NCI-H187 treated with DMSO at 0.1 percent for 48 hours (cell line): ENCODE results near the gene ZNF568.
A peak's percentile ranks its signal among the peaks of the same experiment; 100 is the strongest.

ENCODE experiments used
- DNase-seq: peaks from one replicate; lab custom pipeline; 2025; lab: John Stamatoyannopoulos, UW

ZNF568 gene

GRCh38 chr19:36999313-36999712, 83.2 kb downstream of the ZNF568 start:
- no peak for DNase-seq

DNA sequence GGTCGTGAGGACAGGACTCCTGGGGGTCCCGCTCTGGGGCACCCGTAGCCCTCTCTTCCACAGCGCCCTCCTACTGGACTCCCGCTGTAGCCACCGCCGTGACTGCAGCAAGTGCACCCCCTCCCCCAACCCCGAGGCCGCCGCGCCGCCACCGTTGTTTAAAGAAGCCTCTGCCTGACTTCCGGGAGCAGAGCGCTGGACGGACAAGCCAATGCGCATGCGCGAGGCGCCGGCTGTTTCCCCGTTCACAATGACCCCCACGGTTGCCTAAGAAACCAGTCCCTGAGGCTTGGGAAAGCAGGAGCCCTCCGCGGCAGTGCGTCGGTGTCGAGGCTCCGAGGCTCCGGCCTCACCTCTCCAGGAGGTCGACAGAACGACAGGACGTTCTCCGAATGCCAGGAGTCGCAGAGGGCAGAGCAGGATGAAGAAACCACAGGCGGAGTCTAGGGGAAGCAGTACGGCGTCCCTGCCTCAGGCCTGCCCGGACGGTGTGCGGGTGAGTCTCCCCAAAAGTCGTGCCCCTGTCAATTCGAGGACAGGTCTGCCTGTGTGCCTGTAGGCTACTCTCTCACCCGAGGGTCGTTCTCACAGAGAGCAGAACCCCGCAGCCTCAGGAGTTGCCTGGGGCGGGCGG, 91.6 kb downstream of the ZNF568 start:
- DNase-seq: peak; percentile 68

DNA sequence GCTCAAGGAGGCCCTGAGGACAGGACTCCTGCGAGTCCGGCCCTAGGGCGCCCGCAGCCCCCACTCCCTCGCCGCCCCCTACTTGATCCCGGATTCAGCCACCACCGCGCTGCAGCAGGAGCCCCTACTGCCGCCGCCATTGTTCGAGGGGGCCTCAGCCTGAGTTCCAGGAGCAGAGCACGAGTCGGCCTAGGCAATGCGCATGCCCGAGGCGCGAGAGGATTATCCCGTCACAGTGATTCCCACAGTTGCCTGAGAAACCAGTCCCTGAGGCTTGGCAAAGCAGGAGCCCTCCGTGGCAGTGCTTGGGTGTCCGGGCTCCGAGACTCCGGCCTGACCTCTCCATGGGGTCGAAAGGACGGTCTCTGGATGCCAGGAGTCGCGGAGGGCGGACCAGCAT, 93.7 kb downstream of the ZNF568 start:
- no peak for DNase-seq

DNA sequence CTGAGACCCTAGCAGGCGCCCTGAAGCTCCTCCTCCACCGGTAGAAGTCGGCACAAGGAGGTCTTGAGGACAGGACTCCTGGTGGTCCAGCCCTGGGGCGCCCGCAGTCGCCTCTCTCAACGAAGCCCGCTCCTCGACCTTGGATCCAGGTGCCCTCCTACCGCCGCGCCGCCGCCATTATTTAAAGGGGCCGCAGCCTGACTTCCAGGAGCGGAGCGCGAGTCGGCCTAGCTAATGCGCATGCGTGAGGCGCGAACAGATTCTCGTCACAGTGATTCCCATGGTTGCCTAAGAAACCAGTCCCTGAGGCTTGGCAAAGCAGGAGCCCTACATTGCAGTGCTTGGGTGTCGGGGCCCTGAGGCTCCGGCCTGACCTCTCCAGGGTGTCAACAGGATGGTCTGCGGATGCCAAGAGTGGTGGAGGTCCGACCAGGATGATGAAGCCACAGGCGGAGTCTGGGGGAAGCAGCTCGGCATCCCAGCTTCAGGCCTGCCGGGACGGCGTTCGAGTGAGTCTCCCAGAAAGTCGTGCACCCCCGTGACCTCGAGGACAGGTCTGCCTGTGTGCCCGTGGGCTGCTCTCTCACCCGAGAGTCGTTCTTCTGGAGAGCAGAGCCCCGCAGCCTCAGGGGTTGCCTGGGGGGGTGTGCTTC, 96.1 kb downstream of the ZNF568 start:
- no peak for DNase-seq

- DNase-seq: no peak
These were observed 98.3 kb downstream of the ZNF568 start for GRCh38 chr19:37014456-37014855.

GRCh38 chr19:37045140-37045539, 129.0 kb downstream of the ZNF568 start:
- DNase-seq: no peak
